HG03196 (cell line): ENCODE results near the gene PRDM10.
A peak's percentile ranks its signal among the peaks of the same experiment; 100 is the strongest.
"Not testable (repeated sequence)": the region's sequence is repeated elsewhere in the genome, so short reads cannot be mapped to it uniquely, and the experiment has no call there.

ENCODE experiments used
- ATAC-seq: cut with Tn5 transposase; IDR thresholded peaks from one replicate; pipeline ENCODE4 v1.9.1; 2021; ENCODE audit not compliant: unreplicated experiment

The PRDM10 gene, protein sequence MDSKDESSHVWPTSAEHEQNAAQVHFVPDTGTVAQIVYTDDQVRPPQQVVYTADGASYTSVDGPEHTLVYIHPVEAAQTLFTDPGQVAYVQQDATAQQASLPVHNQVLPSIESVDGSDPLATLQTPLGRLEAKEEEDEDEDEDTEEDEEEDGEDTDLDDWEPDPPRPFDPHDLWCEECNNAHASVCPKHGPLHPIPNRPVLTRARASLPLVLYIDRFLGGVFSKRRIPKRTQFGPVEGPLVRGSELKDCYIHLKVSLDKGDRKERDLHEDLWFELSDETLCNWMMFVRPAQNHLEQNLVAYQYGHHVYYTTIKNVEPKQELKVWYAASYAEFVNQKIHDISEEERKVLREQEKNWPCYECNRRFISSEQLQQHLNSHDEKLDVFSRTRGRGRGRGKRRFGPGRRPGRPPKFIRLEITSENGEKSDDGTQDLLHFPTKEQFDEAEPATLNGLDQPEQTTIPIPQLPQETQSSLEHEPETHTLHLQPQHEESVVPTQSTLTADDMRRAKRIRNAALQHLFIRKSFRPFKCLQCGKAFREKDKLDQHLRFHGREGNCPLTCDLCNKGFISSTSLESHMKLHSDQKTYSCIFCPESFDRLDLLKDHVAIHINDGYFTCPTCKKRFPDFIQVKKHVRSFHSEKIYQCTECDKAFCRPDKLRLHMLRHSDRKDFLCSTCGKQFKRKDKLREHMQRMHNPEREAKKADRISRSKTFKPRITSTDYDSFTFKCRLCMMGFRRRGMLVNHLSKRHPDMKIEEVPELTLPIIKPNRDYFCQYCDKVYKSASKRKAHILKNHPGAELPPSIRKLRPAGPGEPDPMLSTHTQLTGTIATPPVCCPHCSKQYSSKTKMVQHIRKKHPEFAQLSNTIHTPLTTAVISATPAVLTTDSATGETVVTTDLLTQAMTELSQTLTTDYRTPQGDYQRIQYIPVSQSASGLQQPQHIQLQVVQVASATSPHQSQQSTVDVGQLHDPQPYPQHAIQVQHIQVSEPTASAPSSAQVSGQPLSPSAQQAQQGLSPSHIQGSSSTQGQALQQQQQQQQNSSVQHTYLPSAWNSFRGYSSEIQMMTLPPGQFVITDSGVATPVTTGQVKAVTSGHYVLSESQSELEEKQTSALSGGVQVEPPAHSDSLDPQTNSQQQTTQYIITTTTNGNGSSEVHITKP

DNA sequence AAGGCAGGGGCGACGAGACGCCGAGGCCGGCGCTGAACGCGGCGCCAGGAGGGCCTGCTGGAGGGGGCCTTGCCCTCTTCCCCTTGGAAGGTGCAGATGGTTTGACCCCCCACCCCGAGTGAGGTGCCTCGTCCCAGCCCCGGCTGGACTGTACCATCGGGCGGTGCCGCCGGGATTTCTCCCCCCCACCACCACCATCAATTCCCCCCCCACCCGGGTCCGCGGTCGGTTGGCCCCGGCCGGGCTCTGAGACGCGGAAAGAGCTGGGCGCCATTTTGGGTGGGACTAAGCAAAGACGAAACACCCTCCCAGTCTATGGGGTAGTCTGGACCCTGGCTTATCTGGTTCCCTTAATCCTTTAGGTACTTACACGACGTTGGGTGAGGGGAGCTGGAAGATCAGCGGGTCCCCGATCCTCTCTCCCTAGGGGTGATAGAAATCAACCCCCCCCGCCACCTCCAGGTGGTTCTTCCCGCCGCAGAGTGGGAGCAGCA lies at the start of gene PRDM10:
Gene PRDM10, minus strand, starts transcription at position 484 of the 494 bp plus-strand sequence. CDS start 41,871 bp downstream, outside the sequence.
- ATAC-seq: peak; percentile 42

DNA sequence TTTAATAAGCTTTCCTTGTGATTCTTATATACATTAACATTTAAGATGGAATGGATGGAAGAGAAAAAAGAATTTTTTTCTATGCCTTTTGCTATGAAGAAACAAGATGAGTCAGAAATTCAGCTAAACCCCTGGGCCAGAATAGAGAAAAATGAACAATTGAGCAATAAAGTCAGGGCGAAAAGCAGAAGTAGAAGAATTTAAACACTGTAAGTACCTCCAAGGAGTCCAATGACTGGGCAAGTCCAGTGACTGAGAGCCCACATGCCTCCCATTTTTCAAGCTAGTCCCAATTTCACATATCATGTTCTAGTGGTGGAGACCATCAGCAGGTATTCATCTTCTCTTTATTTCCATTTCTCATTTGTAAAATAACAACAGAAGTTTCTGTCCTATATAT lies 48.4 kb upstream of the PRDM10 start:
- ATAC-seq: no peak

DNA sequence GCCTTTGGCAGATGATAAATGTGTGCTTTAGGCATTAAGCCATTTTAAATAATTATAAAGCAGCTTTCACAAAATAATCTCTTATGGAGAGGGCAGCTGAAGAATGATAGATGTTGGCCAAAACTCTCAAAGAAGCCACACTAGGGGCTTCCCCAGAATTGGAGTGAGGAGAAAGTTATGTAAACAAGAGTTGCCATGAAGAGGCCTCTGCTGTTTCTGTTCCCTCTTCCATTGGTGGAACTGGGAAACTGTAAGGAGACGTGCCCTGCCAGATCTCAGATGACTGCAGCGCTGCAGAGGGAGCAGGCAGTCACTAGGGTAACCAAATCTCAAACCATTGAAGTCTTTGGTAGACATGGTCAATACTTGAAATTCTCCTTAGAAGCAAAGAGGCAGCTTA lies 47.6 kb upstream of the PRDM10 start:
- ATAC-seq: no peak

DNA sequence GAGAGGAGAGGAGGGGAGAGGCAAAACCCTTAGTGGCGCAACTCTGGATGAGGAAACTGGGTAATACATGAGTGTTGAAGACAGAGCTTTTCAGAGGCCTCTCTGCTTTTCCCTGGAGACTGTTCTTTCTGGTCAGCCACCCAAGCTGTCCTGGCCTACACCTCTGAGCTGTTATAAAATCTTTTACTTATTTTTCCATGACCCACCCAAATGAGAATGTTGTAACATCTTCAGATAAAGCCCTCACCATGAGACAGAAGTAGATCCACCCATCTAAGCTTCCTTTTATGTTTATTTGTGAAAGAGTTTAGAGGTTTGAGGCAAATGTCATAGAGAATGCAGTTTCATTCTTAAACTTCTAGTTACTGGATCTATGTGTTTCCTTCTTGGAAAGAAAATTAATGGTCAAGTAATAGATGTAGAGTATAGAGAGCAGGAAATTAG lies 46.7 kb upstream of the PRDM10 start:
- ATAC-seq: no peak

DNA sequence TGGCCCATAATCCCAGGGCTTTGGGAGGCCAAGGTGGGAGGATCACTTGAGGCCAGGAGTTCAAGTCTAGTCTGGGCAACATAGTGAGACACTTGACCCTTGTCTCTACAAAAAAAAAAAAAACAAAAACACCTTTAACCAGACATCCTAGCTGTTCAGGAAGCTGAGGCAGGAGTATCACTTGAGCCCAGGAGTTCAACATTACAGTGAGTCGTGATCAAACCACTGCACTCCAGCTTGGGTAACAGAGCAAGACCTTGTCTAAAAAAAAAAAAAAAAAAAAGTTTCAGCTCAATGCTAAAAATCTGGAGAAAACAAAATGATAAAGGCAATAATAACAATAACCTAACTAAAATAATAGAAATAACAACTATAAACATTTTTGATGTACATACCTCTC lies 44.5 kb upstream of the PRDM10 start:
- no peak for ATAC-seq

DNA sequence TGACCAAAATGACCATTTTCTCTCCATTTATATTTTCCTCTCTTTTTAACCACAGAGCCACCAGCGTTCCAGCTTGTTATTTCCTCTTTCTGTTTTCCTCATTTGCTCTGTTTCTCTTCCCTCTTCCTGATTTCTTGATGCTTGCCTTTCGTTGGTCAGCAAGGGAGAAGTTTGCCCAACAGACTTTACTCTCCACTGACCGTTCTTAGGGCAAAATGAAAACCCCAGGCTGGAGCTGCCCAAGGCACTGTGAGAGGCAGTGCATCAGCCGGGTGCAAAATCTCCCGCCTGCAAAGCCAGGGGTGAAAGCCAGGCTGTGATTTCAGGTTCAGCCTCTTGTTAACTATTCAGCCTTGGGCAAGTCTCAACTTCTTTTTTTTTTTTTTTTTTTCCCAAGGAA lies 40.9 kb upstream of the PRDM10 start:
- ATAC-seq: no peak

DNA sequence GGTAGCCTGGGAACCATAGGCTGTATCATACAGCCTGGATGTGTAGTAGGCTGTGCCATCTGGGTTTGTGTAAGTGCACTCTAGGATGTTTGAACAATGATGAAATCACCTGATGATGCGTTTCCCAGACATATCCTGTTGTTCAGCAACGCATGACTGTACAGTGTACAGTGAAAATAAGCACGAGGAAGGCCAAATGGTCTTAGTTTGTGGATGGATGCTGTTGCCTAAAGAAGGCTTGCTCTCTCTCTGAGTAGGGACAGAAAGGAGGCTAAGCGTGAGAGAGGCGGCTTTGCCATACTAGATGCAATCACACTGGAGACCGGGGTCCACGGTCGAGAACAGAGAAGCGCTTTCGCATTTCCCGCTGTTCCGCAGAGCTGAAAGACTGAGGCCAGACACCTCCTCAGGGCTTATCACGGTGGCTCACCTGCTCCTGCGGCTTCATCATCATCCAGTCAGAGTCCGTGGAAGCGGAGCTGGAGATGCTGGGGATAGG lies 39.5 kb upstream of the PRDM10 start:
- no peak for ATAC-seq

DNA sequence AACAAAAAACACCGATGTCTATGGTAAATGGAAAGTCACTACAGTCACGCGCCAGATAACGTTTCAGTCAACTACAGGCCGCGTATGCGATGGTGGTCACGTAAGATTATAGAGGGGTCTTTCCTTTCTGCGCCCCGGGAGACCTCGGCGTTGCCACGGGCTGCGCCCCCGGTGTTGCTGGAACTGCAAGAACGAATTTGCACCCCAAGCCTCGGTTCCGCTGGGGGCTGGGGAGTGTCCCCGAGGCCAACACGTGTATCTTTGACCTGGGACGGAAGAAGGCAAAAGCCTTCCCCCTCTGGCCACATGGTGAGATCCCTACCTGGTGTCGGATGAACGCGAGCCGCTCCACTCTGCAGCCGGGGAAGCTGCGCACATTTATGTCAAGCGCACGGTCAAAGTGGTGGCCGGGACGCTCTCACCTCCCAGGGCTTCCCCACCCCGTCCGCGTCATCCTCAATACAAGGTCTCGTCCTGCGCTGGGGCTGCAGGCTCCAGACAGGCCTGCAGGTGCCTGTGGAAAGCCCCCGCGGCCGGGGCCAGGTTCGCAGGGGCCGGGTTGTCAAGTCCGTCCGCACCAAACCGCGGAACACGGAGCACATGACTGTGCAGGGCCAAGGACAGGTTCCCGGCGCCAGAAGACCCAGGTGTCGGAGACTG lies 37.8 kb upstream of the PRDM10 start:
- no peak for ATAC-seq

DNA sequence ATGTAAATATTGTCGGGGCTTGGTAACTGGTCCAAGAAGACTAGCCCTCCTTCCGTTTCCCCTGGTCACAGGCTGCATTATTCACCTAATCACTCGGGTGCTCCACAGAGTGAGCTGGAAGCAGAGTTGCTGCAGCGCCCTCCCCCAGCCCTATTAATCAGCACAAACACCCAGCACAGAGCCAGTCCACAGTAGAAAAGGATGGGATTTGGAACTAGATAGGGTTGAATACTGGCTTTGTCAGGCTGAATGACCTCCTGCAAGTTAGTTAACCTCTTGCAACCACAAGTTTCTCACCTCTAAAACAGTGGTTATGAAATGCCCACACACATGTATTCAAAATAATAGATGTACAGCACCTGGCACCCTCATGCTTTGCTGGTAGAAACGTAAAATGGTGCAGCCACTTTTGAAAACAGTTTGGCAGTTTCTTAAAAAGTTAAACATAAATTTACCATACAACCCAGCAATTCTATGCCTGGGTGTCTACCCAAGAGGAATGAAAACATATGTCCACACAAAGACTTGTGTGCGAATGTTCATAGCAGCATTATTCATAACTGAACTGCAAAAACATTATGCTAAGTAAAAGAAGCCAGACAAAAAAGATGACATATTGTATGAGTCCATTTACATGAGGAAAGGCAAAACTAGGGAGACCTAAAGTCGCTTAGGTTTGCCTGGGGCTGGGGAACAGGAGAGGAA lies 35.4 kb upstream of the PRDM10 start:
- no peak for ATAC-seq

DNA sequence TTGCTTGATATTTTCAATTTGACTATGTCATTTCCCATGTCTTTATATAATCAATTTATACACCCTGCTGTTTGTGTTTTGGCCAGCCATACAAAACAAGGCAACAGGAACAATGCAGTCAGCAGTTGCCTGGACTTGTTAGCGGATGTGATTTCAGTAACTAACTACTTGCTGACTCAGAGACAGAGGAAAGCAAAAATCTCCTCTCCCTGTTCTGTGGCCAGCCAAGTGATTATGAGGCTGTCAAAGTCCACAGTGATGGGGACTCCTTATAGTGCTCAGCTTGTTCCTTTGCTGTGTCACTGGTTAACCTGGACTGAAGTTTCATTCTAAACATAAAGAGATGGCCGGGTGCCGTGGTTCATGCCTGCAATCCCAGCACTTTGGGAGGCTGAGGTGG lies 34.4 kb upstream of the PRDM10 start:
- ATAC-seq: no peak

DNA sequence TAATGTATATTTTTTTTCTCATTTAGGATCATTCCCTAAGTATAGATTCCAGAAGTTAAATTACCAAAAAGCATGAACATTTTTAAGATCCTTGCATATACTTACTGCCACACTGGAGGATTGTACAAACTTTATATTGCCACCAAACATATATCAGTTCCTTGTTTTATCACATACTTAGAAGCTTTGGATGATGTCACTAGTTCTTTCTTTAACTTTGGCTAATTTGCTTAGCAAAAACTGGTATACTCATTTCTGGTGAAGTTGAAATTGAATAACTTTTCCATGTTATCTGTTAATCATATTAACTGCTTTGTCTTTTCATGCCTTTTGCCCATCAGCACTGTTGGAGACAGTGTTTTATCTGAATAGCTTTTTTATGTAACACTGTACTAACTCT lies 31.6 kb upstream of the PRDM10 start:
- ATAC-seq: no peak

DNA sequence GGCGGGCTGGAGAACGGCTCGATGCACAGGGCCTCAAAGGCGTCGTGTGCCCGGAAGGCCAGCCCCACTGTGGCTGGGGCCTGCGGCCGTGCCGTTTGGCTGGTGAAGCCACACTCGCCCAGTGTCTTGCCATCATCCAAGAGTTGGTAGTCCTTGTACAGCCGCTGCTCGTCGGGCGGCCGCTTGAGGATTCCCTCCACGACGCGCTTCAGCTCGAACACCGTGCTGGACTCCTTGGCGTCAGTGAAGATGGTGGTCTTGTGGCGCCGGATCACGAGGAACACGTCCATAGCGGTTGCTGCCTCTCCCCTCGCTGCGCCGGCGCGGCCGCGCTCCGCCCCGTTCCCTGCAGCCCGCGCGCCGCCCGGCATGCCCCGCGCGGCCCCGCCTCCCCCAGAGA lies 30.3 kb upstream of the PRDM10 start:
- no peak for ATAC-seq

DNA sequence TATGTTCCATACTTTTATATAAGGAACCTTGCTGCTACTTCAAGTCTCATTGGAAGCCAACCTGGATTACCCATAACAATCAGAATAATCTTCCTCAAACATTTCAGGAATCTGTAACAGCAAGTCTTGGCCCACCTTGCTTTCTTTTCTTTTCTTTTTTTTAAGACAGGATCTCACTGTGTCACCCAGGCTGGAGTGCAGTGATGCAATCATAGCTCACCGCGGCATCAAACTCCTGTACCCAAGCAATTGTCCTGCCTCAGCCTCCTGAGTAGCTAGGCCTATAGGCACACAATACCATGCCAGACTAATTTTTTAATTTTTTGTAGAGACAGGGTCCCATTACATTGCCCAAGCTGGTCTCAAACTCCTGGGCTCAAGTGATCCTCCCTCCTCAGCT lies 29.3 kb upstream of the PRDM10 start:
- ATAC-seq: no peak

DNA sequence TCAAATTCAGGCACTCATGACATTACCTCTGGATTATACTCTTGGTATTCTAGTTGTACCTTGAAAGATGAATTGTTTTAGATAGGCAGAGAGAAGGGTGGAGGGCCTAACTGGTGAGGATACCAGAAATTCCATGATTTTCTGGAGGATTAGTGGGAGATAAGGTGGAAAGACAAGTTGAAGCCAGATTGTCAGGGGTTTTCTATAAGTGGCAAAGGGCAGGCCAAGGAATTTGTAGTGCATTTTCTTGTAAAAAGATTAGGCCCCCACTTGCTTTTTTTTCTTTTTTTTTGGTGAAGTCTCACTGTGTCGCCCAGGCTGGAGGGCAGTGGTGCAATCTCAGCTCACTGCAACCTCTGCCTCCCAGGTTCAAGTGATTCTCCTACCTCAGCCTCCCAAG lies 28.4 kb upstream of the PRDM10 start:
- no peak for ATAC-seq

DNA sequence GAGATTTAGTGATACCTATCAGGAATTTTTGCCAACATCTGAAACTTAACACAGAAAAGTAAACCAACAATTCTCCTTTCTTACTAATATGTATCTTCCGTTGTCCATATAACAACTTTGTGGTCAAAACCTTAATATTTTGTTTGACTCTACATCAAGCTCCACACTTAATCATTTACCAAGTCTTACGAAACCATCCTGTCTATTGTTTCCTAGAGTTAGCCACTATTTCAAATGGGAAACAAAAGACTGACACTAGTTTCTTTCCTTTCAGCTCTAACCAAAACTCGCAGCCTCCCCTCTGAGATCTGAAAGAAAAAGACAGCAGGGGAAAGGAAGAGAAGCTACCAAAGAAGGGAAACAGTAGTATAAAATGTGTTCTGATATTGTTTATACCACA lies 26.5 kb upstream of the PRDM10 start:
- ATAC-seq: peak; percentile 59

DNA sequence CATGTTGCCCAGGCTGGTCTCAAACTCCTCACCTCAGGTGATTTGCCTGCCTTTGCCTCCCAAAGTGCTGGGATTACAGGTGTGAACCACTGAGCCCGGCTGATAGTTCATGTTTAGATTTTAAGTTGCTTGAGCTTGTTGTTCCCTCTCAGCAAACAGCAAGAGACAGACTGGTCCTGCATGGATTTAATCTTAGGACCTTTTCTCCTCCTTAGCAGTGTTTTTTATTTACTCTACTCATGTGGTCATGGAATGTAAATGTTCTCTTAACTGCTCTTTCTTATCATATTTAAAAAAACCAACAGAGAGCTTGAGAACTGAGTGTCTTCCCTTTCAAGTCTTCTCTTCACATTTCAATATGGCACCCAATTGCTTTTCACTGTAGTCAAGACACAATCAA lies 22.7 kb upstream of the PRDM10 start:
- no peak for ATAC-seq

DNA sequence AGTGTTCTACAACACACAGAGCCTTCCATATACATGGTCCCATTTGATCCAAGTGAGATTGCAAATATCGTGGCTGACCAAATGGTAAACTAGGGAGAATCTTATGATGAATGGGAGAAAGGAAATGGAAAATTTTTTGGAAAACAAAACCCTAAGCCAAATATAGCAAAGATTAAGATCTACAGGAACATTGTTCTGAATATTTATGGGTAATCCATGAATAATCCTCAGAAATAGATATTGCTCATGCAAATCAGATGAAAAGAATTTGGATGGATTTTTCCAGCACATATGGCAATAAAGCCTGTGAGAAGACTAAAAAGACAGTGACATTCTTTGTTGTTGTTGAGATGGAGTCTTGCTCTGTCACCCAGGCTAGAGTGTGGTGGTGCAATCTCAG lies 21.7 kb upstream of the PRDM10 start:
- ATAC-seq: no peak

DNA sequence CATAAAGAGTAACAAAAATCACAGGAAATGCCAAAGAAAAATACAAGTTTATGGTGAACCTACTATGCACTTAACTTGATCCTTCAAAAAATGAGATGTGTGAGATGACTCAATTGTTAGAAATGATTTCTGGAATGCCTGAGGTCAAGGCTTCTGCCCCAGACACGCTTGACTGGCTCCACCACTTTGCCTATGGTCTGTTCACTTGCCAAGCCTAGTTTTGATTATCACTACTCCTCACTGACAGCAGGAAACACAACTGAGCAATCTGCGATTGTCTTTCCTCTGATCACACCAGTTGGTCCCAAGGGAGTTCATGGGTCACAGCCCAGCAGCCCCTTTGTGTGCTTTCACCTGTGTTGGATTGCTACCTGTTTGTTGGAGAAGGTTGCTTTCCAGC lies 20.6 kb upstream of the PRDM10 start:
- ATAC-seq: peak; percentile 99

DNA sequence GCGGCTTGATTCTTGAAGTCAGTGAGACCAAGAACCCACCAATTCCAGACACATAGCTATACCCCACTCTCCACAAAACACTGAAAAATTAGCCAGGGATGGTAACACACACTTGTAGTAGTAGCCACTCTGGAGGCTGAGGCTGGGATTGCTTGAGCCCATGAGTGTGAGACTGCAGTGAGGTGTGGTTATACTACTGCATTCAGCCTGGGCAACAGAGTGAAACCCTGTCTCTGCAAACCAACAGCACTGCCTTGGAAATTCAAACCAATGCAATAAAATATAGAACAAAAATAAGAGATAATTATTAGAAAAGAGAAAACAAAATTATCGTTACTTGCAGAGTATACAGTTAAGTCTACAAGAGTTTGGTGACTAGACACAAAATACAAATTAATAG lies 20.2 kb upstream of the PRDM10 start:
- ATAC-seq: no peak

DNA sequence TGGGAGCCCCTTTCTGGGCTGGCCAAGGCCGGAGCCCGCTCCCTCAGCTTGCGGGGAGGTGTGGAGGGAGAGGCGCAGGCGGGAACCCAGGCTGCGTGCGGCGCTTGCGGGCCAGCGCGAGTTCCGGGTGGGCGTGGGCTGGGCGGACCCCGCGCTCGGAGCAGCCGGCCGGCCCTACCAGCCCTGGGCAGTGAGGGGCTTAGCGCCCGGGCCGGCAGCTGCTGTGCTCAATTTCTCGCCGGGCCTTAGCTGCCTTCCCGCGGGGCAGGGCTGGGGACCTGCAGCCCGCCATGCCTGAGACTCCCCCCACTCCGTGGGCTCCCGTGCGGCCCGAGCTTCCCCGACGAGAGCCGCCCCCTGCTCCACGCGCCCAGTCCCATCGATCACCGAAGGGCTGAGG lies 19.0 kb upstream of the PRDM10 start:
- ATAC-seq: not testable (repeated sequence)
